ENCODE measurements around the gene GRIK4.

Gene GRIK4

DNA sequence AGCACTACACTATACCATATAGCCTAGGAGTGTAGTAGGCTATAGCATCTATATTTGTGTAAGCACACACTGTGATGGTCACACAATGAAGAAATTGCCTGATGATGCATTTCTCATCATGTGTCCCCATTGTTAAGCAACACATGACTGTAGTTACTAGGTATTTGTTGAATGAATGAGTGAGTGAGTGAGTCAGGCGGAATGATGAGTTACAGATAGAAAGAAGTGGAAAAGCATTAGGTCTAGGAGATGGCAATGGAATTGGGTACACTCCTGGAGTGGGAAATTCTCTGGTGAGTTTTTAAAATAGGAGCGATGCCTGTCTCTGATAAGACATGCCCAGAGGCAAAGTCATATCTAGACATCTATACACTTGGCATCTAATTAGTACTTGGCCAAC, 351.8 kb downstream of the GRIK4 start:
- DNase-seq, result no peak

- no peak for DNase-seq
These were observed 355.5 kb downstream of the GRIK4 start for GRCh38 chr11:120867024-120867423.

- no peak for DNase-seq
These were observed 356.0 kb downstream of the GRIK4 start for GRCh38 chr11:120867531-120867930.

GRCh38 chr11:120867988-120868387, 356.4 kb downstream of the GRIK4 start:
- DNase-seq, result no peak

DNA sequence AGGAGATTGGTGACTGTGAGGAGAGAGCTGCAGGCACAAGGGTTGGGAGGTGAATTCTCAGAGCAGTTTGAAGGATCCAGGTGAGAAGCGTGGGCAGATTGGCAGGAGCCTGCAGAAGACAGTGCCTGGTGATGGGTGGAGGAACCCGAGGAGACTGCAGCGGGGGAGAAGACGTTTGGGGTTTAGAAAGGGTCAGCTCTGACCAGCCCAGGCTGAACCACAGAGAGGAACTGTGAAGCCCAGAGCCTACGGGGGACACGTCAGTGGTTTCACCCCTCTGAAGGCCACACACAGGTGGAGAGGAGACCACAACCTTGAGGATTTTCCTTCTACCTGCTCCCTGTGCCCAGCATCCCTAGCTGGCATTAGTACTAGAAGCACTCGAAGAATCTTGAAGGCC, 357.5 kb downstream of the GRIK4 start:
- no peak for DNase-seq

DNA sequence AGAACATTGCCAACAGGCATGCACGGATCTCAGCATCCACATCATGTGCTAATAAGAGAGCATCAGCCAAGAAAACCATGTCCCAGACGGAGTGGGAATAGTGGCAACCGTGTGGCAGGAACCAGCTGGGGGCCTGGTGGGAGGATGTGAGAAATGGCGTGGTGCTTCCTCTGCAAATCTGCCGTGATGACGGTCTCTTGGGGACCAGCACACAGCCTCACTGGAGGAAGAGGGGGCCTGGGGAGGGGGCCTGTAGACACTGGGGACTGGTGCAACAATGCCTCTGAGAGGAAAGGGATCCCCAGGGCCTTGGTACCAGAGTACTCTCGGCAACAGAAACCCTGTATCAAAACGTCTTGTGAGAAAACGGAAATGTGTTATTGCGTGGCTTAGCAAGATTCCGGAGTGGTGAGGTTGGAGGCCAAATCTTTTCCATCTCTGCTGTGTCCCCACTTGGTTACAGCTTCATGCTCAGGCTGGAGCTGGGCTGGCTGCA, 358.0 kb downstream of the GRIK4 start:
- DNase-seq, result no peak

DNA sequence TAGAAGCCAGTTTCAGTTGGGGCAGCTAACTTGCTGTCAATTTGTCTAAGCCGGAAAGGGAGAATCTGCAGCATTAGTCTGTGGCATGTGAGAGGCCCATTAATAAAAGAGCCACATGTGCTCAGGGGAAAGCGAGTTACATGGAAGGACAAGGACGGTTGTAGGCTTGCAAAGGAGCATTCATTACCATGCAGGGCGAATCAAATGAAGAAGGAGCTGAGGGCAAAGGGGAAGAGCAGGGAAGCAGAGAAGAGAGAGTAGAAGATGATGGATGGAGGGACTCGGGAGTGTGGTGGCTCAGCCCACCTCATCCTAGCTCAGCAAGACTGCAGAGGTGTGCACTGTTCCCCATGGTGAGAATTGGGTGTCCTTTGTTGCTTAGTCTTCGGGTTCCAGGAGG, 359.6 kb downstream of the GRIK4 start:
- DNase-seq, result no peak

DNA sequence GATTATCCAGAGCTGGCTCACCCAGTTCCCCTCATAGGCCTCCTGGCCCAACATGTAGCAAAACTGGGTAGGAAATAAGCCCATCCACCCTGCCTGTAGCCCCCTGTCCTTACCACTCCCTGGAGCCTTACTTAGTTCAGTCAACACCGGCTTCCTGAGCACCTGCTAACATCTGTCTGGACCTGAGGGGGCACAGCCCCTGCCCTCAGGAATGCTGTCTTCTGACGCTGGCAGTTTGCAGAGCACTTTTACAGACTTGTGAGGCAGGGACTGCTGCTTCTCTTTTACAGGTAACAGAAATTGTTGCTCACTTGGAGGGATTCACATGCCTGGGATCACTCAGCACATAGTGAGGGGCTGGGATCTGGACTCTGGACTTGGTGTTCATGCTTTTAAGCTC, 360.4 kb downstream of the GRIK4 start:
- no peak for DNase-seq

GRCh38 chr11:120873966-120874735, 362.6 kb downstream of the GRIK4 start:
- no peak for DNase-seq

DNA sequence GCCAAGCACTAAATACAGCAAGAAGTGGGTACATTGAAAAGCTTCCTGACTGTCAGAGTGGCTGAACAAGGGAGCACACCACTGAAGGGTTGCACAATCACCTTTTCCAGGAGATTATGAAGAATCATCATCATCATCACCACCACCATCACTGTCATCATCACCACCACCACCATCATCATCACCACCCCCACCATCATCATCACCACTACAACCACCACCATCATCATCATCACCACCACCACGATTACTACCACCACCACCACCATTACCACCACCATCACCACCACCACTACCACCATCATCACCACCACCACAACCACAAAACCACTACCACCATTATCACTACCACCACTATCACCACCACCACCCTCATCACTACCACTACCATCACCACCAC, 364.4 kb downstream of the GRIK4 start:
- DNase-seq, result no peak

GRCh38 chr11:120877746-120878365, 366.3 kb downstream of the GRIK4 start:
- no peak for DNase-seq

DNA sequence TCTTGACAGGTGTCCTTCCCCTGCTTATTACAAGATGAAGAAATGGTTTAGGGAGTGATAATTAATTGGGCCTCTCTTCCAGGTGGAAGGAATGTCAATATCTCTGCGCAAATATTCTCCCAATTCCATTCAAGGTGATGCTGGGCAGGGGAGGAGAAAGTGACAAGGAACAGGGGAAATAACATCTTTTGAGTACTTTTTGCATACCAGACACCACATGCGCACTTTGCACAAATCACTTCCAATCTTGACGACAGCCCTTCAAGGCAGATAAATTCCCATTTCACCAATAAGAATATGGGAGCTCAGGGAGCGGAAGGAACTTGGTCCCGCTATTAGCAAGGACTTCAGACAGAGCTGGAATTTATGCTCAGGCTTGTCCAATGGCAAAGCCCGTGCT, 367.2 kb downstream of the GRIK4 start:
- no peak for DNase-seq

- DNase-seq, result no peak
These were observed 369.1 kb downstream of the GRIK4 start for GRCh38 chr11:120880498-120881175.

GRCh38 chr11:120881596-120881995, 370.0 kb downstream of the GRIK4 start:
- DNase-seq, result no peak

- DNase-seq, result no peak
These were observed 370.6 kb downstream of the GRIK4 start for GRCh38 chr11:120882175-120882574.

GRCh38 chr11:120883404-120884080, 372.0 kb downstream of the GRIK4 start:
- no peak for DNase-seq

GRCh38 chr11:120884154-120885020, 372.8 kb downstream of the GRIK4 start:
- DNase-seq, result no peak

DNA sequence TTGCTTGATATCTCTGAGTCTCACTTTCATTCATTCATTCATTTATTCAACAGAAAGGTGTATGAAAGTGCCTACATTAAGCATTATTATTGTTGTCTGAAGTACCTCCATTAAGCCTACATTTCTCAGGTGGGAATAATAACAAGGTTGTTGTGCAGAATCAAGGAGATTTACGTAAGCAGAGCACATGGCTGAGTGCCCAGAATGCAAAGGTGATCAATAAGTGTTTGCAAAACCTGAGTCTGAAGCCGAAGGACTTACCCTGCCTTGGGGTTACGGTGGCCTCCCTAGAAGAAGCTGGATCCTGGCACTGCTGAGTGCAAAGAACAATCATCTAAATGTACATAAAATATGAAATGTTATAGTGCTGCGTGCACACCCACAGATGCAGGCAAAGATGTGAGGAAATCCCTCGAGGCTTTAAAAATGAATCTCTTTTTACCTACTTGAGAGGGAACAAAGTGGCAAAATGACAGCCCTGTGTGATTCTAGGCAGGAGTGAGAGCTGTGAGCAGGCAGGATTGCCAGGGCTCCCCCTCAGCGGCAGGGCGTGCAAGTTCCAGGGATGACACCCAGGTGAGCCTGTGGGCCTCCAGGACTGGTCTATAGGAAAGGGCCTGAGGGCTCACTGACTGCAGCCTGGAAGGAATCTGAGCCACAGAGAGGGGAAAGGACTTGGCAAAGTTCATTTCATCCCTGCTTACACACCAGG, 379.2 kb downstream of the GRIK4 start:
- no peak for DNase-seq

DNA sequence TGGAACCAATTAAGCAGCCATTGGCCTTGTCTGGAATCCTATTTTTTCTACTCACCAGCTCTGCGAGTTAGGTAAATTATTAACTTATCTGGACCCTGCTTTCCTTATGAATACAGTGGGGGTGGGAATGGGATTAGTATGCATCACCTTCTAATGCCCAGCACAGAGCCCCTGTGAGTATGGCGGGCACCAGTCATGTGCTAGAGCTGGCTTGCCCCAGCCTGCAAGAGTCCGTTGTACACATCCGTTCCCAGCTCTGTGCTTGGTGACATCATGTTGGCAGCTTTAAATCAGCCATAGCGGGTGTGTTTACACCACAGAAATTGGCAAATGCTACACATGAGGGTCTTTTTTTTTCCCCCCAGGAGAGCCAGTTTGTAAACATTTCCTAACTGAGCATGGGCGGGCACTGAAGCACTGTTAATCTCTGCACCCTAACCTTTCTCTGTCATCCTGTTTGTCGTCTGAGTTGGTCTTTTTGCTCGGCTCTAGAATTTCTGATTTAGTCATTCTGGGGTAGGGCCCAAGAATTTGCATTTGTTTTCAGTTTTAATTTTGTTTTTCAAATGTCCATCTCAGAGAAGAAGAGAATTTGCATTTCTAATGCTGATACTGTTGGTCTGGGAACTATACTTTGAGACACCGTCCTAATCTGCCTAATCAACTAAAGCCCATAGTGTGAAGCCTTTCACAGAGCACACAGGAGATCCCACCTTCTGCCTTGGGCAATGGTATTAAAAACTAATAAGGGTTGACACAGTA, 382.1 kb downstream of the GRIK4 start:
- no peak for DNase-seq

- no peak for DNase-seq
These were observed 382.8 kb downstream of the GRIK4 start for GRCh38 chr11:120894202-120894985.

Measured in hematopoietic multipotent progenitor cell treated with erythropoietin and hydrocortisone succinate and interleukin-3 and kit ligand, for 4 days (in vitro differentiated cells).